PC-9 (cell line): ENCODE measurements around the gene COG4. TPM values are rescaled to one million over a fixed set of nuclear protein-coding genes. Genes with fewer than 3 reads are reported as not detected.

Experiments
- BruUV-seq: library from RNA; stranded (reverse); fragments of 400-500 nt; replicated peaks from 2 replicates; lab custom pipeline; 2021; lab: Mats Ljungman, UMichigan
- CTCF ChIA-PET: fragments of 300-600 bp; sonication (Branson Sonifier 250); formaldehyde crosslinking; loops from one replicate; lab custom pipeline; 2022; ENCODE audit warnings: antibody characterized with exemption; lab: Charles Lee
- POLR2A ChIA-PET: fragments of 300-600 bp; sonication (Branson Sonifier 250); formaldehyde crosslinking; loops from one replicate; lab custom pipeline; 2022; ENCODE audit warnings: antibody characterized with exemption; ENCODE audit not compliant: unreplicated experiment; lab: Charles Lee
- DNase-seq, 2 experiments: peaks; one replicate each; pipeline versions ENCODE4 v3.0.0 to v3.0.0-alpha.2; 2015 to 2022; ENCODE audit warnings: mixed read lengths in 1 of 2
- H2AFZ ChIP-seq: fragments of 200-600 bp; sonication (generic); 2 replicates; pipeline ENCODE4 v1.8.1; 2017; ENCODE audit warnings: antibody characterized with exemption
- H3F3A ChIP-seq: fragments of 200-600 bp; sonication (generic); 2 replicates; pipeline ENCODE4 v1.8.1; 2017; ENCODE audit warnings: antibody characterized with exemption, mild to moderate bottlenecking, low read depth; ENCODE audit not compliant: insufficient read depth
- H3K27ac ChIP-seq: fragments of 200-600 bp; sonication (generic); 2 replicates; pipeline ENCODE4 v1.6.1; 2016; ENCODE audit warnings: mixed run types
- H3K27me3 ChIP-seq: fragments of 200-600 bp; sonication (generic); 2 replicates; pipeline ENCODE4 v1.6.1; 2016; ENCODE audit warnings: low read depth, mixed run types; ENCODE audit not compliant: insufficient read depth
- H3K36me3 ChIP-seq: fragments of 200-600 bp; sonication (generic); 2 replicates; pipeline ENCODE4 v1.6.1; 2016; ENCODE audit warnings: low read depth, mixed run types
- H3K4me1 ChIP-seq: fragments of 200-600 bp; sonication (generic); replicated peaks from 2 replicates; pipeline ENCODE4 v1.6.1; 2016; ENCODE audit warnings: mixed run types; ENCODE audit not compliant: insufficient read depth
- H3K4me2 ChIP-seq: fragments of 200-600 bp; sonication (generic); 2 replicates; pipeline ENCODE4 v1.6.1; 2017; ENCODE audit warnings: mixed run types
- H3K4me3 ChIP-seq: fragments of 200-600 bp; sonication (generic); 2 replicates; pipeline ENCODE4 v1.6.1; 2016; ENCODE audit warnings: mixed run types
- H3K79me2 ChIP-seq: fragments of 200-600 bp; sonication (generic); 2 replicates; pipeline ENCODE4 v1.6.1; 2017; ENCODE audit warnings: low read depth, mixed run types
- H3K9me2 ChIP-seq: fragments of 200-600 bp; sonication (generic); 2 replicates; pipeline ENCODE4 v1.8.1; 2017; ENCODE audit warnings: mild to moderate bottlenecking; ENCODE audit not compliant: insufficient read depth
- H3K9me3 ChIP-seq: fragments of 200-600 bp; sonication (generic); 2 replicates; pipeline ENCODE4 v1.8.1; 2016; ENCODE audit warnings: low read depth; ENCODE audit not compliant: insufficient read depth
- H4K20me1 ChIP-seq: fragments of 200-600 bp; sonication (generic); 2 replicates; pipeline ENCODE4 v1.8.1; 2017; ENCODE audit not compliant: insufficient read depth
- CTCF ChIP-seq: fragments of 200-600 bp; sonication (generic); conservative IDR thresholded peaks from 2 replicates; pipeline ENCODE4 v1.6.1; 2017; ENCODE audit warnings: mixed run types, antibody characterized with exemption, mild to moderate bottlenecking, moderate library complexity
- EZH2 ChIP-seq: fragments of 200-600 bp; sonication (generic); IDR thresholded peaks from 2 replicates; pipeline ENCODE4 v1.8.0; 2017; ENCODE audit warnings: antibody characterized with exemption, low read depth
- intact Hi-C: fragments of 100-400 bp; cut with micrococcal nuclease; formaldehyde crosslinking; loops from one replicate; pipeline ENCODE4 v1.10.0; 2022; ENCODE audit not compliant: unreplicated experiment
- total RNA-seq: library from RNA; stranded (reverse); gene quantifications from 2 replicates; pipeline ENCODE4 v1.2.3, GENCODE V29; 2021

The COG4 gene
- total RNA-seq, 1 experiment from 2014 or later, result 61.1 TPM

DNA sequence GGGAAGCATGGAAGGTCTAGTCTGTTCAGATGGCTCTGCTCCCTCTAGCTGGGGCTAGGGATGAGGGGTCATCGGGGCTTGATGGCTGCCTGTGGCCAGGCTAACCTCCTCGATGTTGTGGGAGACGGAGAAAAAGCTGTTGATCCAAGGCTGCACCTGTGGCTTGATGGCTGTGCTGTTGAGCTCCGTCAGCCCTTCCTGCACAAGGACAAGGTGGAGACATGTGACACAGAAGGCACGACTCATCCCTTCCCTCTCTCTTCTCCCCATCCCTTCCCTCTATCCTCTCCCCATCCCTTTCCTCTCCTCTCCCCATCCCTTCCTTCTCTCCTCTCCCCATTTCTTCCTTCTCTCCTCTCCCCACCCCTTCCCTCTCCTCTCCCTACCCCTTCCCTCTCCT lies 40.7 kb downstream of the COG4 start:
- H3K36me3 ChIP-seq, result 0 out of 2 replicates have a peak, but pooled peaks cover 12% of the 10 kb centered on the region
- ChIA-PET CTCF (no interaction called here), POLR2A (no interaction called here)
- H3K9me2 ChIP-seq, result no peaks in the 10 kb centered on the region
- peaks cover 5% of the 10 kb centered on the region; the same call in 1 of the 2 replicates for H3K4me1 ChIP-seq
- no peaks in the 10 kb centered on the region for H3K79me2 ChIP-seq
- H3K4me2 ChIP-seq, result no peak overlapping the region
- H2AFZ ChIP-seq, result no peak overlapping the region
- peaks cover 8% of the 10 kb centered on the region; the same call in 1 of the 2 replicates for H3F3A ChIP-seq
- DNase-seq, result no peak
- no peaks in the 10 kb centered on the region for H4K20me1 ChIP-seq
- no TSS peak for BruUV-seq
- TF ChIP-seq EZH2 (no peak), CTCF (no peak)
- no peaks in the 10 kb centered on the region for H3K27me3 ChIP-seq
- intact Hi-C loops, result no loop called here
- no peak overlapping the region for H3K4me3 ChIP-seq
- H3K9me3 ChIP-seq, result no peaks in the 10 kb centered on the region
- H3K27ac ChIP-seq, result 0 out of 2 replicates have a peak overlapping the region, but pooled peaks have one; percentile 21

DNA sequence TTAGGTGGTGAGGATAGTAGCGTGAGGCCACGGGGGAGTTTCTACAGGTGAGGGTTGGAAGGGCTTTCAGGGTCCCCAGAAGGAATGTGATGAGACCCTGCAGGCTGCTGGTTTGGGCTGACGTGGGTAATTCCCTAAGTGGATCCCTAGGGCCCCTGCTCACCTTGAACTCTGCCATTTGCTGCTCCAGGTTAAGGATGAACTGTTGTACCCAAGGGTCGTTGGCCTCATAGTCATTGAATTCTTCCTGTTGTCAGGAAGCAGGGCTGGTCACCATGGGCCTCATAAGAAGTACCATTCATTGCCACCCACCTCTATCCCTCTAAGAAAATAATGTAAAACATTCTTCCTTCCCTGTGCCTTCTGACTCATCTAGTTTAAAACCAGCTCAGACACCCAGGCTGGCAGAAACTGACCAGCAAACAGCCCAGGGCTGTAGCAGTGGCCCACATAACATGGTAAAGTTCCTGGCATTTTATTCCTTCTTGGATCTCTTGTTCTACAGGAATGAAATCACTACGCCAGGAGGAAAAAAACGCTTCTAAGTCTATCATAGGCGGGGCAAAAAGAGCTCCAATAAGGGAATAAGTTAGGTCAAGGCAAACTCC lies 41.3 kb downstream of the COG4 start:
- Histone ChIP-seq H4K20me1 (no peaks in the 10 kb centered on the region), H3K4me2 (no peak overlapping the region), H3K4me1 (peaks cover 8% of the 10 kb centered on the region), H3K79me2 (no peaks in the 10 kb centered on the region), H3K27me3 (no peaks in the 10 kb centered on the region), H3K9me2 (no peaks in the 10 kb centered on the region), H2AFZ (no peak overlapping the region), H3K36me3 (0 out of 2 replicates have a peak, but pooled peaks cover 12% of the 10 kb centered on the region), H3K27ac (0 out of 2 replicates have a peak overlapping the region, but pooled peaks have one; percentile 21), H3F3A (peaks cover 11% of the 10 kb centered on the region), H3K9me3 (no peaks in the 10 kb centered on the region), H3K4me3 (no peak overlapping the region)
- intact Hi-C loops, result no loop called here
- no TSS peak for BruUV-seq
- TF ChIP-seq EZH2 (no peak), CTCF (no peak)
- ChIA-PET POLR2A (interaction anchor here (0.6 kb wide), 1 partner anchor 117 kb away, joined by 4 read pairs; no protein-coding TSS in a partner anchor), CTCF (no interaction called here)
- DNase-seq, result peak in 1 of 2 experiments; percentile 49

DNA sequence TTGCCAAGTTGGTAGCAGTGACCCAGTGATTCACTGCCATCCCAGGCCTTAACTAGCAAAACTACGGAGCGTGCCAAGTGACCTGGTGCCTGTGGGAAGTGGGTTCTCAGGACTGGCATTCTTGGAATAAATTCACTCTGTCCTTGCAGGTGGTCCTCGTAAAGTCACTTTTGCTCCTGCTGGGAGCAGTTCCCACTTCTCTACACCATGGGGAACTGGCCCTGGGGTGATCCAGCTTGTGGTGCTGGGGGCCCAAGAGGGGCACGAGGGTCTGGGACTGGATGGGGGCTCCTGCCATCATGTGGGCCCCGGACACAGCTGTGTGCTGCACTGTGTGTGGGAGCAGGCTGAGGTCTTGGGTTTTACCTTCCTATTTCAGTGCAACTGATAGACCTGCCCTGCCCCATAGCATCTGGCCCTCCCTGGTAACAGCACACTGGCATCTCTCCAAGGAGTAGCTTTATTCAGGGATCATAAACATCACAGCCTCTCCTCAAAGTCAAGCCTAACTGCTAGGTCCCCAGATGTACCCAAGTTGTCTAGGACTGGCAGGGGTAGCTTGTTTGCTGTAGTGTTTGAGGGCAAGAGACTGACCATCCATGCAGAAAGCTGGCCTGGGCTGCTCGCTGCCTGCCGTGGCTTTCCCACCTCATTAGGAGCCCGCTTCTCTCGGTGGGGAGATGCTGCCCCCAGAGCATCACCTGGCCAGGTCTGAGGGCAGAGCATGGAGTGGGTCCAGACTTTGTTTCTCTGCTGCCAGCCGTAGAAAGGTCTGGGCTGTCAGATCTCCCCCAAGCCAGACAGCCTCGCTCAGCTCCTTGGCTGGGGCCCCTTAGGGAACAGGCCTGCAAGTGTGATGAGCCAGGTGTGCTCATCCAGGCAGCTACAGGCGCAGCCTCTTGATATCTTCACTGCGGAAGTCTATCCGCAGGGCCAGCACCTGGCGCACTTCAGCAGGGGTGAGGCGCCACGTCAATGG lies 42.9 kb downstream of the COG4 start:
- POLR2A ChIA-PET, result no interaction called here
- Histone ChIP-seq H3K27ac (no peak overlapping the region), H3K4me2 (no peak overlapping the region), H3K27me3 (no peaks in the 10 kb centered on the region), H3F3A (peaks cover 25% of the 10 kb centered on the region), H3K9me3 (no peaks in the 10 kb centered on the region), H3K36me3 (0 out of 2 replicates have a peak, but pooled peaks cover 8% of the 10 kb centered on the region), H3K9me2 (no peaks in the 10 kb centered on the region), H4K20me1 (no peaks in the 10 kb centered on the region), H3K79me2 (no peaks in the 10 kb centered on the region), H2AFZ (no peak overlapping the region), H3K4me1 (peaks cover 23% of the 10 kb centered on the region), H3K4me3 (no peak overlapping the region)
- DNase-seq, result no peak
- BruUV-seq, result no TSS peak
- CTCF ChIA-PET, result no interaction called here
- TF ChIP-seq CTCF (no peak), EZH2 (no peak)
- intact Hi-C loops, result no loop called here
